NCI-H2107 (cell line): ENCODE results near the gene MTUS2.

Source experiments
- DNase-seq: peaks from one replicate; lab custom pipeline; 2025; lab: John Stamatoyannopoulos, UW

Gene MTUS2

GRCh38 chr13:29106651-29107050, 286.5 kb downstream of the MTUS2 start:
- DNase-seq, result no peak

DNA sequence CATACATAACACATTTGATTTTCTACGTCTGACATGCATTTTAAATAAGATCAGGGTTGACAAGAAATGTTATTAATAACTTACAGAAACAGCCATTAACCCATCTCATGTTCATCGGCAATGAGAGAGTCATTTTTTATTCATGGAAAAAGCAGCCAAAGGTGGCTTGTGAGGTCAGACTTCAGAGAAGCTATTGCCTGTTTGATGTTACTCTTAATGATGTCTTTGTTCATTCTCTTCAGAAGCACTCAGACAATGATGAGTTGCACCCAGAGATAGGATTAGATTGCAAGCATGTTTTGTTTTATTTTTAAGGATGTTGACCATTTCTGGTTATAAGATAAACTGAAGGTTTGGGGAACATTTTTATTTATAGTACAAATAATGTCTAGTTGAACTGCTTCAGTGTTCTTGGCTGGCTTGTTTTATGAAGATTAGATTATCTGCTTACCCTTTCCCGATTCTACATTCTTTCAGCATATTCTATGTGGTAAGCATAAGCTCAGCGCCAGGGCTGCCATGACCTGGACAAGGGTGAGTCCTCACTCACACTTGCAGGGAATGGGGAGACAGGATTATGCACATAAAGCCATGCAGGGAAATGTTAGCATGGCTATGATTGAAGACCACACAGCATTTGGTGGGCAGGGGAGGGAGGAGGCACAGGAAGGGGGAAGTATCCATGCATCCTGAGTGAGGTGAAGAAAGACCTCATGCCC, 288.1 kb downstream of the MTUS2 start:
- DNase-seq, result no peak

DNA sequence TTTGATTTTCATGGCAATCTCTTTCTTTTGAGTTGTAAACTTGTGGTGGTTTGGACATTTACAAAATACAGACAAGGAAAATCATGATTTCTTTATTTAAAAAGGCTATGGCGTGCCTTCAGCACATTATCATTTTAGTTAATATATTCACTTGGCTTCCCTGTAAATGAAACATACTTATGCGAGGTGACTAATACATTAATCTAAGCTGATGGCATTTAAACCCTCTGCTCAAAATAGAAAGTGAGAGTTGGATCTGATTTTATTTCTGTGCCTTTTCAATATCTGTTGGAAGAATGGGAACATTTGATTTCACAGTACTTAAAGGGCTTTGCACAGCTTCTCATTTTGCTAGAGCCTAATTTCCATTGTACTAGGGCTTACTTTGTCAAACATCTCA, 289.8 kb downstream of the MTUS2 start:
- DNase-seq, result no peak

DNA sequence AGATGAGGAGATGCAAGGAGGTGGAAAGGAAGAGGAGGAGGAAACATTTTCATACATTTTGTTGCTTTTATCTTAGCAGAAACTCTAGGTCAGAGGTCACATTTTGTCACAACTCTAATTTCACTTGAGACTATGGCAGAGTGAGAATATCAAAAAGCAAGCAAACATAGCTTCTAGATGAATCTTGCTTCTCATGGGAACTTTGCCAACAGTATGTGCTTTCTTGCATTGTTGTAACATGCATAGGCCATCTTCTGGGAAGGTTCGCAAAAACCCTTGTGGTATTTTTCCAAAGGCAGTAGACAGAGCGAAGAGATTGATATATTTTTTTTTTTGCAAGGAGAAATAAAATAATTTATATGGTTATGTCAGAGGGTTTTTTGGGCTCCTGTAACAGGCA, 291.3 kb downstream of the MTUS2 start:
- no peak for DNase-seq

GRCh38 chr13:29115842-29116241, 295.7 kb downstream of the MTUS2 start:
- DNase-seq, result no peak

GRCh38 chr13:29117663-29118062, 297.5 kb downstream of the MTUS2 start:
- DNase-seq, result no peak

GRCh38 chr13:29118471-29118870, 298.3 kb downstream of the MTUS2 start:
- no peak for DNase-seq

GRCh38 chr13:29125191-29125933, 305.2 kb downstream of the MTUS2 start:
- no peak for DNase-seq

DNA sequence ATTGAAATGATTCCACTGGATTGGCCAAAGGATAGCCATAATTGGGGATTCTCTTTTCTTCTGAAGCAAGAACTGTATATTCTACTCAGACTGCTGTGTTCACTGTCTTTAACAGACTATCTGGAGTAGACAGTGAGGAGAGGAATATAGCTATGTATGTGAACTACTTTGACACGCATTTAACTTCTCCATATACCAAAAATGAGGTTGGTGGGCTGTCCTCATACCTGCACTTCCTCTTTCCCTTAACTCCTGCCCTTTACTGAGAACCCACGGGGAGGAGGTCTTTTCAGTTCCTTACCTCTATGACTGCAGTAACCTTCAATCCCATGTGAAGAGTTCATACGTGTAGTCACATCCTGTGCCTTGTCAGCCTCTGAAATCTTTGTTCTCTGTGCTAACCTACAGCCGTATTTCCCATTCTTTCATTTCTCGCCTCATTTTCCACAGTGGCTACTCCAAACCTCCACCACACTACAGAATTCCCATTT, 305.8 kb downstream of the MTUS2 start:
- no peak for DNase-seq

- no peak for DNase-seq
Measured at GRCh38 chr13:29129616-29130015, 309.5 kb downstream of the MTUS2 start.

DNA sequence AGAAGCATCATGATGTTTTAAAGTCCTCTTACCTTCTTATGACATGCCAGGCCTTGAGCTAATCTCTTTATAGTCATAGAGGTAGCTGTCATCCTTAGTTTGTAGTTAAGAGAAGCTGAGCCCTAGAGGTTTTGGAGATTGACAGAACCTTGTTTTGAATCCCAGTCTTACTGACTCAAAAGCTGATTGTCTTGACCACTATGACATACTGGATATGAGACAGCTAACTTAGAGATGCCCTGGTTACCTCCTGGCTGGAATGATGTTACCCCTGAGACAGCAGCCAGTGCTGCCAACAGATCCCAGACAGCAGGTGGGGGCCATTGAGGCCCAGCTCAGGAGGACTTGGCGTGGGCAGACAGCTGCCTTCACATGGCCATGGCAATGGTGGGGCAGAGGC, 311.0 kb downstream of the MTUS2 start:
- no peak for DNase-seq

GRCh38 chr13:29131881-29132668, 311.9 kb downstream of the MTUS2 start:
- no peak for DNase-seq

GRCh38 chr13:29136341-29136740, 316.2 kb downstream of the MTUS2 start:
- no peak for DNase-seq

DNA sequence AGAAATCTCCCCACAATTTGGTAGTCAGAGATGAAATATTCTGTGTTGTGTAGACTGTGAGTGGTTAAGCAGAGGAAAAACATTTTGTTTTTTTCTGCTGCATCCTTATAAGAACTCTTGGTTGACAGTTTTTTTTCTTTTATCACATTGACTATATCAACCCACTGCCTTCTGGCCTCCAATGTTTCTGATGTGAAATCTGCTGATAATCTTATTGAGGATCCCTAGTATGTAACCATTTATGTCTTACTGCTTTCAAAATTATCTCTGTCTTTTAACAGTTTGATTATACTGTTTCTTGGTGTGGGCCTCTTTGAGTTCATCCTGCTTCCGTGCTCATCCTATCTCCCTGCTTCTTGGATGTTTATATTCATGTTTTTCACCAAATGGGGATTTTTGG, 316.9 kb downstream of the MTUS2 start:
- DNase-seq, result no peak

GRCh38 chr13:29137995-29138394, 317.9 kb downstream of the MTUS2 start:
- no peak for DNase-seq

DNA sequence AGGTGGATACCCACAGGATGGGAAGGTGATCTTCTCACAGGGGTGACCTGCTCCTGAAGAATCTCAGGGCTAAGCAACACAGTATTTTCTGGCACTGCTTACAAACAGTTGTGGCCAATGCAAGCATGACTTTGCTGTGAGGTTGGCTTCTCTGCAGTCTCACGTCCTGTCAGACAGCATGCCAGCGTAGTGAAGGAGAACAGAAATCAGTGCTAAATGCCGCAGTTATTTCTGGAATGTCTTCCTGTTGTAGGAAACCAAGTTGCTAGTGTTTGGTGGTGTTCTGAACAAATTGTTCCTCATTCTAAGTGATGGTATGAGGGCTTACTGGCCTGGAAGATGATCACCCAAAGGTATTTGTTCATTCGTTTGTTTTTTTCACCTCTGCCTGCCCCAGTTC, 320.1 kb downstream of the MTUS2 start:
- DNase-seq, result no peak

DNA sequence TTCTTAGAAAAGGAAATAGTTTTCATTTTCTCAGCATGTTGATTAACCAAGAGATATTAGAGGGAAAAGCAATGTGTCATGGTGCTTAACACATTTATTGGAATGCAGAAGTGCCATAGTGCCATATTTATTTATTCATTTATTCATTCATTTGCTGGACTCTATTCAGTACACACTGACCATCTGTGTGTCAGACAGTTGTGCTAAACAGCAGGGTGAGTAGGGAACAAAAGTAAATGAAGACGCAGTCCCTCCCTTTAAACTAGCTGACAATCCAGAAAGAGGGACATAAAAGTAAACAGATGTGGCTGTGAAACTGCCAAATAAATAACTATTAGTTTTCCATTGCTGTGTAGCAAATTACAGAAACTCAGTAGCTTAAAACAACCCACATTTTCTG, 323.7 kb downstream of the MTUS2 start:
- DNase-seq, result no peak

- DNase-seq, result no peak
Measured at GRCh38 chr13:29154390-29154789, 334.3 kb downstream of the MTUS2 start.

DNA sequence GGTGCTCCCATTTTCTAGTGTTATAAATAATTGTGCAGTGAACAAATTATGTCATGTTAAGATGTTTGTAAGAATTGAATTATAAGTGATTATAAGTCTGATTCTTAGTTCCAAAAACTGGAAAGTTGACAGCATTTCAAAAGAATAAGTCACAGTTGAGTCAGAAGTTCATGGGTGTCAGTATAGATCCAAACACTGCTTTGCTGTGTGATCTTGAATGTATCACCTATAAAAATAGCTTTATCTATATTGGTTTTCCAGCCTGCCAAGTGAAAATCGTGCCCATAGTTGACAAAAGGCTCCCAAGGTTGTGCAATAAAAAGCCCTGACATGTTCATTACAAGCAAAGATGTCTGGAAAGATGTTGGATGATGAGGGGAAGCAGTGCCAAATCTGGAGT, 336.0 kb downstream of the MTUS2 start:
- DNase-seq, result no peak

- DNase-seq, result no peak
Measured at GRCh38 chr13:29159871-29160270, 339.7 kb downstream of the MTUS2 start.

- no peak for DNase-seq
Measured at GRCh38 chr13:29160862-29161261, 340.7 kb downstream of the MTUS2 start.

GRCh38 chr13:29161676-29162075, 341.5 kb downstream of the MTUS2 start:
- DNase-seq, result no peak
